Motor neuron (in vitro differentiated cells): Measurements from ENCODE around the gene LRIT2. TPM values are rescaled to one million over a fixed set of nuclear protein-coding genes. Genes with fewer than 3 reads are reported as not detected.
"Not testable (repeated sequence)": the region's sequence is repeated elsewhere in the genome, so short reads cannot be mapped to it uniquely, and the experiment has no call there.

ENCODE experiments used
- ATAC-seq, 8 experiments: fragments of 200-7000 bp; cut with Tn5 transposase; replicated peaks in 6 of 8; 2 replicates each; pipeline ENCODE4 v1.8.0; 2021; ENCODE audit warnings: mild to moderate bottlenecking in 8 of 8, moderate library complexity in 8 of 8
- H3K27ac ChIP-seq, 2 donors: fragments of 250-450 bp; sonication (Bioruptor Pico); 2 replicates each; pipeline ENCODE4 v1.9.0; 2021; ENCODE audit warnings: antibody characterized with exemption in 2 of 2, mild to moderate bottlenecking in 2 of 2, moderate library complexity in 1 of 2
- H3K4me1 ChIP-seq, 2 donors: fragments of 250-450 bp; sonication (Bioruptor Pico); replicated peaks in 1 of 2; 2 replicates each; pipeline ENCODE4 v1.6.1; 2021; ENCODE audit warnings: antibody characterized with exemption in 2 of 2, mild to moderate bottlenecking in 2 of 2, moderate library complexity in 1 of 2
- H3K4me3 ChIP-seq, 5 donors: fragments of 250-450 bp; sonication (Bioruptor Pico); 2 replicates each; pipeline ENCODE4 v1.9.0; 2021; ENCODE audit warnings: antibody characterized with exemption in 5 of 5, mild to moderate bottlenecking in 5 of 5, moderate library complexity in 4 of 5
- WGBS, 10 experiments: fragments of 450-650 bp; shearing (Covaris generic); methylation state at CpG; one replicate each; pipeline ENCODE4 v1.0.0; 2022; 5-methylcytosine and 5-hydroxymethylcytosine counted together
- in situ Hi-C, 9 experiments: fragments of 400-800 bp; cut with MboI; loops; one replicate each; pipeline ENCODE4 v1.15.0; 2021; ENCODE audit warnings: low sequenced_read_pairs in 9 of 9, low pct_unique_long_range_greater_than_20kb in 2 of 9; ENCODE audit not compliant: unreplicated experiment in 9 of 9
- total RNA-seq, 8 experiments: library from RNA; unstranded; fragments of 300-600 nt; gene quantifications; 2 replicates each; pipeline versions ENCODE4 v1.2.3 to v1.2.4, GENCODE V29; 2022

LRIT2 gene
- total RNA-seq, 8 experiments from 2014 or later: 0.08 to 0.28 (median 0.17) TPM; not detected in 2

DNA sequence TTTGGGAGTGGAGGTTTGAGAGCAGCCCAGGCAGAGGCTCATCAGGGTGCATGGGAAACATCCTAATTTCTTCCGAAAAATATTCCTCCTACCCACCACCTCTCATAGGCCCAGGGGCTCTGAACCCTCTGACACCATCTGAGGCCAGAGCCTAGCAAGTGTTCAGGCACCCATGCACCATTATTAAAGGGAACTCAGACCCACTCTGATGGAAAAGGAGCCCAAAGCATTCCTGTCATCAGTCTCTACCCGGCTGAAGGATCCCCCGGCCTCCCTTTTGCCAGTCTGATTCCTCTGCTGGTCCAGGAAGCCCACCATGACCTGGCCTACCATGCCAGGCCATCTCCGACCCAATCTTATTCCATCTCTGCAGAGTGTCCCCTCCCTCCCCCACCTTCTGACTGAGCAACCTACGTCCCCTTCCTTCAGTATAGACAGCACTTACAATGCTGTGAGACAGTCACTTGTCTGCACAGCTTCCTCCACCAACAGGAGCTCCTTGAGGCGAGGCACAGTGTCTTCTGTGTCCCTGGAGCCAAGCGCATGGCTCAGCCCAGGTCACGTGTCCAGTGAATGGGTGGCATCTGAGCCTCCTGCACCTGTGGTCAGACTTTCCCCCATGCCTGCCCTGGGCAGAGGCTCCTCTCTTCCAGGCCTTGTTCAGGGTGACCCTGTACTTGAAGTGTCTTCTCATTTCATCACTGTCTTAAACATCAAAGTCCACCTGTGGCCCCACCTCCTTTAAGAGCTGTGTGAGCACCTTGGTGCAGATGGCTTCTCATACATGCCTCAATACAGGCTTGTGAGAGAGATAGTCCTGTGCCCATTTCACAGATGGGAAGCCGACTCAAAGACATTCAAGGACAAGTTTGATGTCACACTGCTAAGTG is 52.6 kb downstream of the LRIT2 start:
- in situ Hi-C loops: no loop called here
- H3K4me1 ChIP-seq: peaks cover 14 to 15% of the 10 kb centered on the region in 2 donors
- 33 to 100% (median 94%) methylated on average over 1 to 4 of the region's 9 CpGs; no CpG with 5 or more reads in 4 of the 10 experiments for WGBS, 10 experiments
- ATAC-seq: no peak
- no peak overlapping the region for H3K4me3 ChIP-seq
- peak overlapping the region in 1 of 2 donors; percentile 48 for H3K27ac ChIP-seq

DNA sequence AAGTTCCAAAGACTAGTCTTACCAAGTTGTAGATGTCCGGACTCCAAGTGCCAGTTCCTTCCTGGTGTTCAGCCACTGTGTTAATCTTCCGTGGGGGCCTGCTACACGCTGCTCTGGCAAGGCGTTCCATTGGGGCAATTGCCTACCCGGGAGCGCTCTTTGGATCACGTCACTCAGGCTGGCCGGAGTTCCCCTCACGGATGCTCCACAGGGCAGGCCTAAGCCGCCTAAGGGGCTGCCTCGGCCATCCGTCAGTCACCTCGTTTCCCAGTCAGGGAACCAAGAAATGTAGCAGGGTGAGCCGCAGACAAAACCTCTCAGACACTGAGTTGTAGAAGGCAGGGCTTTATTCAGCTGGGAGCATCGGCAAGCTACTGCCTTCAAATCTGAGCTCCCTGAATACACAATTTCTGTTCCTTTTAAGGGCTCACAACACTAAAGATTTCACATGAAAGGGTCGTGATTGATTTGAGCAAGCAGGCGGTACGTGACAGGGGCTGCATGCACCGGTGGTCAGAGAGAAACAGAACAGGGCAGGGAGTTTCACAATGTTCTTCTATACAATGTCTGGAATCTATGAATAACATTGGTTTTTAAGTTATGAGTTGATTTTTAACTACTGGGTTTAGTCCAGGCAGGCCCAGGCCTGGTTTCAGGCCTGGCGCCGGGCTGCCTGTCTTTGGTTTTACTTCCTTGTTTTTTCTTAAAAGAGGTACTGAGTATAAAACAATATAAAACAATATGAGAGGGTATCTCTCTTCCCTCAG is 53.5 kb downstream of the LRIT2 start:
- peak overlapping the region; percentile 16 to 48 for H3K27ac ChIP-seq
- H3K4me3 ChIP-seq, in situ Hi-C loops: not testable (repeated sequence)
- WGBS, 10 experiments: 52 to 100% (median 74%) methylated on average over 2 to 13 of the region's 21 CpGs; no CpG with 5 or more reads in 4 of the 10 experiments
- ATAC-seq: peak in 1 of 8 experiments; percentile 31
- peaks cover 14 to 15% of the 10 kb centered on the region in 2 donors for H3K4me1 ChIP-seq

DNA sequence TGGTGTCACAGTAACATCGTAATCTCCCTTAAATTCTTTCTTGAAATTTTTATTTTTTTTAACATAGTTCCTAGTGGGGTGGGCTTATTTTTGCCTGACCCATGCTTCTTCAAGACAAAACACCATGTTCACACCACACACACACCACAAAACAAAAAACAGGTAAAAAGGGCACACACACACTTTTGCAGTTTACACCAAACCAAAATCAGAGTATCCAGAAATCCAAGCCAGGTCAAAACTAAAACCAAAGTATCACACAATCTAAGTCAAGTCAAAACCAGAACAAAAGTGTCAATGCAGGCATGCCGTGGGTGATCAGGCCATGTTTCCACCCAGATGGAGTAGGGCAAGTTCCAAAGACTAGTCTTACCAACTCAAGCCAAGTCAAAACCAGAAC is 54.1 kb downstream of the LRIT2 start:
- 20 to 100% (median 69%) methylated on average over 1 to 2 of the region's 2 CpGs; no CpG with 5 or more reads in 4 of the 10 experiments for WGBS, 10 experiments
- in situ Hi-C loops, H3K4me3 ChIP-seq: not testable (repeated sequence)

More for the DNA sequence above, 54.1 kb downstream of the LRIT2 start:
- ATAC-seq, H3K27ac ChIP-seq: not testable (repeated sequence)
- peaks cover 14 to 15% of the 10 kb centered on the region in 2 donors for H3K4me1 ChIP-seq

Other genes starting within 250 kb of the LRIT2 start
- gene GHITM, start 86.0 kb downstream of the LRIT2 start, total RNA-seq: 100 to 1,000 TPM; 132 to 306 (median 173) TPM
- gene GPR15LG, start 51.7 kb downstream of the LRIT2 start, total RNA-seq: 1 to 10 TPM in 1 of 8 experiments, not detected in 7; 2.1 TPM
- gene CDHR1, start 31.0 kb downstream of the LRIT2 start, total RNA-seq: 1 to 10 TPM; 1.7 to 4.6 (median 3.0) TPM
- under 1 TPM in 2 of 8 experiments, not detected in 6; 0.09 to 0.18 TPM for gene LRIT1, start 16.0 kb upstream of the LRIT2 start, total RNA-seq
- 1 to 10 TPM in 5 of 8 experiments, under 1 TPM in 2, not detected in 1; 0.36 to 5.2 (median 1.1) TPM for gene RGR, start 19.5 kb upstream of the LRIT2 start, total RNA-seq
- gene CCSER2, start 103.0 kb upstream of the LRIT2 start, total RNA-seq: 10 to 100 TPM; 11.2 to 49.0 (median 35.0) TPM